Right hindlimb (tissue), 1 donor: ENCODE results near the gene HOTAIR.

Experiments used
- DNase-seq: peaks from one replicate; pipeline ENCODE4 v3.0.0-alpha.2; 2018

Gene HOTAIR

GRCh38 chr12:53985692-53985993 lies 10.9 kb upstream of the HOTAIR start:
- DNase-seq: no peak

DNA sequence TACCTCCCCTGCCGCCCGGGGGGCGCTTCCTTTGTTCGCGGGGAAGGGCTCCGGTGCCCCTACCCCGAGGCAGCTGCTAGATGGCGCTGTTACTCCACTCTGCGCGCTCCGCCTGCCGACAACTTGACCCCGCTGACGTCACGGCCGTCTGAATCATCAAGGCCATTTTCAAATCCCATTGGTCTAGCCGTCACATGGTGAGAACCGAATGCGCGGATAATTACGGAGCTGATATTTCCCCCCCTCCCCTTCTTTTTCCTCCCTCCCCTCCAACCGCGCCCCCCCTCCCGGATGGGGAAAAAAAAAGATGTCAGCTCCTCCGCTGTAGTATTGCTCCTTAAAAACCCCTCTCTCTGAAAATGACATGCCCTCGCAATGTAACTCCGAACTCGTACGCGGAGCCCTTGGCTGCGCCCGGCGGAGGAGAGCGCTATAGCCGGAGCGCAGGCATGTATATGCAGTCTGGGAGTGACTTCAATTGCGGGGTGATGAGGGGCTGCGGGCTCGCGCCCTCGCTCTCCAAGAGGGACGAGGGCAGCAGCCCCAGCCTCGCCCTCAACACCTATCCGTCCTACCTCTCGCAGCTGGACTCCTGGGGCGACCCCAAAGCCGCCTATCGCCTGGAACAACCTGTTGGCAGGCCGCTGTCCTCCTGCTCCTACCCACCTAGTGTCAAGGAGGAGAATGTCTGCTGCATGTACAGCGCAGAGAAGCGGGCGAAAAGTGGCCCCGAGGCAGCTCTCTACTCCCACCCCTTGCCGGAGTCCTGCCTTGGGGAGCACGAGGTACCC lies 10.3 kb upstream of the HOTAIR start, which contains the start of gene HOXC10:
HOXC10 (plus strand) TSS at position 246 of the 791 bp plus-strand sequence; CDS start at position 360, 114 bp downstream.
- peak; percentile 99 for DNase-seq

DNA sequence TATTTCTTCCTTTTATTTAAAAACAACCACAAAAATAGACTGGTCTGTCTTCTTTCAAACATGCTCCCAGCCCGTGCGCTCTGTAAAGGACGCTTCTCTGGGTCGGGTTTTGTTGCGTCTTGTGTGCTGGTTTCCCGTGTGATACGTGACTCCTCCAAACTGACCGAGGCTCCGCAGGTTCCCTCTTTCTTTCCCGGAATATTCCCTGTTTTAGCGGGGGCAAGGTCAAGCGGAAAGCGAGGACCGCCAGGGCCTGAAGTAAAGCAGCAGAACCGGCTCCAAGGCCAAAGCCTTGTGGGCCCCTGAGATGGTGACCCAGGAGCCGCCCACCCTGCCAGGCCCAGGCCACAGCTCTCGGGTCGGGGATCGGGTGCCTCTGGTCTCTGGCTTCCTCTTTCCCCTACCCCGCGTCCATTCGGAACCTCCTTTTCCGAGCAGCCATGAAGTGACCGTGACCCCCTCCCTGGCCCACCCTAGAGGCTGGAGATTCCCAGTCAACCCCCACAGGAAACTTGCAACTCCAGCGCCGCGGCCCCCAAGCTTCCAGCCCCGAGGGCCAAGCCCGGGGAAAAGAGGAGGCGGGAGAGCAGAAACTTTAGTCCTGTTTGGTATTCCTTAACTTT lies 9.3 kb upstream of the HOTAIR start:
- no peak for DNase-seq

DNA sequence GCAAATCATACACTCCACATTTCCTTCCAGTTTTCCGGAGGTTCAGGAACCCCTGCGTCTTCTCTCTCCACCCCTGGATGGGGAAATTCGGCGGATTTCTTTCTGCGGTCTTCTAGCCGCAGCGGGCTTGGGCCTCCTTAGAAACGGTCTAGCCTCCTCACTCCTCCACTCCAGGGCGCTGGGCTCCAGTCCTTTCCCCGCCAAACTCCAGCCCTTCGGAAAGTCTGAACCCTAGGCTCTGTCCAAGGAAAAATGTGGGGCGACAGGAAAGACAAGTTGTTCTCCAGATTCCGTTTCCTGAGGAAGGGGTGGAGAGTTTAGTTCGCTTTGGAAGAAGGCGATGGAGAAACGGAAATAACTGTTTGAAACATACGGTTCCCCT lies 8.8 kb upstream of the HOTAIR start:
- DNase-seq: no peak

GRCh38 chr12:53982648-53983567 lies 8.2 kb upstream of the HOTAIR start:
- no peak for DNase-seq

DNA sequence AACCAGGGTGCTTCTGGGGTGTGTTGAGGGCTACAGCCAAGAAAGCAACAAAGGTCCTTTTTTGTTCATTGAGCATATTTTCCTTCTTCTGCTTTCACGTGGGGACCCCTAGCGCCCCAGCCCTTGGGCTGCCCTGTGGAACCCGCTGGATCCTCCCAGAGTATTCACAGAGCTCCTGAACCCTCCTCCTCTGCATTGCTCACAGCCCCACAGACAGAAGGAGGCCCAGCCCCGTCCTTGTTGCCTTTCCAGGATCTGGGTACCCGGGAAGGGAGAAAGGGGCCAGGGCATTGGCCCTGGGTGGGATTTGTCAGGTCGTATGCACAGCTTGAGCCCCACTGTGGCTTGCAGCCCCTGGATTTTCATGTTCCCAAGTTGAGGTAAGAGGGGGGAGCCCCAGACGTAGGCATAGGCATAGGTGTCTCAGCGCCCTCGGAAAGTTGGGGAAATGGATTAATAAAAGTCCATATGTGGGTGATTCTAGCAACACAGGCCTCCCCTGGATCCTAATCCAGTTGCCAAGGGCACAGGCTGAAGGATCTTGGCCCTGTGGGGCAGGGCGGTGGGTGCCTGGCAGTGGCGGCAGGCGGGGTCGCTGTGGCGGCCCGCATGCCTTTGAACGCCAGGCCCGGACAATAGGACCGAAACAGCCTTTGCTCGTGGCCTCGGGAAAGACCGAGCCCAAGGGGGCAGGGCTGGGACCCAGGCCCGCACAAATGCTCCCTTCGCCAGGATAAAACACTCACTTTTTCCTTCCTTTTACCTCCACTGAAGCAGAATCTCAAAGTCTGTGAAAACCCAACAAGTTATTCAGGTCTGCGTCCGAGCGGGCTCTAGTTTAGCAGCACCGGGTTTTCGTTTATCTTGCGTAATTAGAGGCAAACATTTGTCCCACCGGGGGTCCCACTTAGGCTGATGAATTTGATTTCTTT lies 7.1 kb upstream of the HOTAIR start:
- DNase-seq: peak; percentile 80

DNA sequence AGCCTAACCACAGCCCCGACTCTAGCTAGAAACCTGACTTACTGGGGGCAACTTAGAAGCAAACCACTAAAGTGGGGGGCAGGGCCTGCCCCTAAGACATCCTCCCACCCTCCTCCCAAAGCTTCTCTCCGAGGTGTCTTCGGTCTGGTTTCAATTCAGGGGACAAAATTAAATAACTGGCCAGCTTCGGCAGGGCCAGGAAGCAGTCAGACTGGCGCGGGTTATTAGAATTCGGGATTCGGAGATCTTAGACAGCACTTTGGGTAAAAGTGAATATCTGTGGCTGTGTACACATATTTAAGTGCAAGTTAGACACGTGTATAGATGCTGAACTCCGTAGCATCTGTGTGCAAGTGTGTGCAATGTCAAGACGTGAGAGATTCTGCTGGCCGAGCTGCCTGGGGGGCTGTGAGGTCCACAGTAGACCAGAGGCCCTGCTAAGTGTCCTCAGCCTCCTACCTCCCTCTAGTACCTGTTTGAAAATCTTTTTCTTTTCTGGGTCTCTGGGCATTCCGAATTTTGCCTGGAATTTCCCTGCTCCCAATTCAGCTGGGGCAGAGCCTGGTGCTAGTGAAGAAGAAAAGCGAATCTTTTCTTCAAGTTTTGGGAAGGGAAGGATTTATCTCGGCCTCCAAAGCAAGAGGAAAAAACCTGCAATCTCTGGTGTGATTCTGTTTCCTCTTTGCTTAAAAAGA lies 6.2 kb upstream of the HOTAIR start:
- peak; percentile 59 for DNase-seq

DNA sequence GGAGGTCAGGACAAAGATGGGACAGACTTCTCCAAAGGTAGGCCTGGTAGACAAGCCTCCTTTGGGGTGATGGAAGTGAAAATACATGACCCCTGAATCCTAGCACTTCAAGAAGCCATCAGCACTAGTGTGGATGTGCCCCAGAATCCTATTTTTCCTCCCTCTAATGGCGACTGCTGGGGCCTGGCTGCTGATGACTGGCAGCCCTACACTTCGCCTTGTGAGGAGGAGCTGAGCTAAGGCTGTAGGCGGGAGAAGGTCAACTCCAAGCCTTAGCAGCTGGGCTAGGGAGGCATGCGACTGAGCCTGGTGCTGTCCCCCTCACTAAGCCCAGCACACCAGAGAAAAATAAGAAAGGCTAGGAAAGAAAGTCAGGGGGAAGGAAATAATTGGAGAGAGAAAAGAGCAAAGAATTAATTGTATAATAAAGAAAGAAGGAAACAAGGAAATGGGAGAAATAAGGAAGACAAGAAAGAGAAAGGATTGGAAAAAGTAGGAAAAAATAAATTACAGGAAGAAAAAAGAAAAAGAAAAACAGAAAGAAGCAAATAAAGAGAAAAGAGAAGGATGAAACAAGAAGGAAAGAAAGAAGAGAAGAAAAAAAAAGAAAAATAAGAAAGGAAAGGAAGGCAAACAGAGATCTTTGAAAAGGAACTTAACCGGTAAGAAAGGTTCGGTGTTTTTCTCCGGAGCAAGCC lies 5.5 kb upstream of the HOTAIR start:
- DNase-seq: peak; percentile 71

- peak; percentile 62 for DNase-seq
Measured at GRCh38 chr12:53978477-53979356, 4.0 kb upstream of the HOTAIR start.

DNA sequence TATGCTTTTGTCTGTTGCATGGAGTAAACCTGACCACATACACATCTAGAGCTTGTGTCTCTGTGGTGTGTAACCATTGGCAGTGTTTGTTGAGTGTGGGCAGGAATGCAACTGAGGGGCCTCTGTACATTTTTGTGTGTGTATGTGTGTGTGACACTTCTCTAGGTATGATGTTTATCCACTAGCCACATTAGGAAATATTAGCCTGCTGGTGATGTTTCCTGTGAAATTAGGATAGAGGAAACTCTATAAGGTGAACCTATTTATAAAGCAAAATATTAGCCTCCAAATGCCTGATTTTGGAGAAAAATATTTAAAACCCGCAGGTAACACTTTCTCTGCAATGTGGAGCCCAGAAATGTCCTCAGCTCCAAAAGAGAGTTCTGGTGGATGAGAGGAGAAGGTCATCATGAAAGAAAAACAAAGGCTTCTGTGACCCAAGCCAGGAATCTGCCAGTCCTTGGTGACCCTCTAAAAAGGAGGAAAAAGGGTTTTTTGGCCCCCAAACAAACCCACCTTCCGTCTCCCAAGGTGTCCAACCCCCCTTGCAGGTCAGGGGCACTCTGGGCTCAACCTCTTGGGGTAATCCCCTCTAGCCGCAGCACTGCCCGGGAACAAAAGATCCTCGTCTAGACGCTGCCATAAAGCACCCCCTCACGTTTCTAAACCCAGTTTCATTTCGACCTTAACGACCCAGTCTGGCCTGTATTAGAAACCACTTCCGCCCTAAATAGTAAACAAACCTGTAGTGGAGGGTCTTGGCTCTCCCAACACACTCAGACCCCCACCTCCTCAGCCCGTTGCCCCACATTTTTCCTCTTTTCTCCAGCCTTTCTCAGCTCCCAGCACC lies 3.1 kb upstream of the HOTAIR start:
- no peak for DNase-seq

- no peak for DNase-seq
Measured at GRCh38 chr12:53976823-53977595, 2.3 kb upstream of the HOTAIR start.

DNA sequence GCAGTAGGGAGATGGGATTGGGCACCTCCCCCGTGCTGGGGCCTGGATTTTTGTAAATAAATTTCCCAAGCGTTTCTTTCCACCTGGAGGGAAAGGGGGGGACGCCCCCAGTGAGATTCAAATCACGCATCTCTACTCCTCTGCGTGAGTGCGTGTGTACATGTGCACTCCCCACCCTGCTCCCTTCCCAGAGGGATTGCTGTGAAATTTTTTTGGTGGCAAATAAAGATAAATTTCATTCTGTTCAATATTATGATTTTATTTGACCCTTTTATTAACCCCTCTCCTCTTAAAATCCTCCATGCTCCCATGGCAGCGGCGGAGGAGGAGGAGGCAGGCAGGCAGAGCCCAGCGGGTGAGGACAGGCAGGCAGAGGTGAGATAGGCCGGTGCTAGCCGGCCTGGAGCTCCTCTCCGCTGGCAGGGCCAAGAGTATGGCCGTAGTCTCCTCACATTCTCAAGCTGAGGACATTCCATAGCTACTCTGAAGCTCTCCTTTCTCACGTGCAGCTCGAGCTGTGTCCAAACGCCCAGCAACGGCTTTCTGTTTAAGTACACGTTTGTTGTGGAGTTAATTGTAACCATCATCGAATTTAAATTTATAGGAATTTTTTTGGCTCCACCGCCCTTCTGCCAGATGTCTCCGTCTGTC lies 1.5 kb upstream of the HOTAIR start:
- peak; percentile 87 for DNase-seq

GRCh38 chr12:53975479-53976152 lies 862 bp upstream of the HOTAIR start:
- no peak for DNase-seq

DNA sequence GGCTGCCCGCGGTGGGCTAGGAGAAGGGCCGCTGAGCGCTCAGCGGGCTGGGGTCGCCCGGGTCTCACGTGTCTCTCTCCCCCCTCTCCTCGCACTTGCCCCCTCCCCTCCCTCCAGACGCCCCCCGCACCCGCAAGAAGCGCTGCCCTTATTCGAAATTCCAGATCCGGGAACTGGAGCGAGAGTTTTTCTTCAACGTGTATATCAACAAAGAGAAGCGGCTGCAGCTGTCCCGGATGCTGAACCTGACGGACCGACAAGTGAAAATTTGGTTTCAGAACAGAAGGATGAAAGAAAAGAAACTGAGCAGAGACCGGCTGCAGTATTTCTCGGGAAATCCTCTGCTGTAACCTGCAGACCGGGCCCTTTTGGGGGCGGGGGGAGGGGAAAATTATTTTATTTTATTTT lies 314 bp upstream of the HOTAIR start:
- DNase-seq: peak; percentile 50

GRCh38 chr12:53973236-53974042 lies 1.3 kb downstream of the HOTAIR start:
- peak; percentile 81 for DNase-seq

GRCh38 chr12:53972722-53973235 lies 2.0 kb downstream of the HOTAIR start, which contains the start of gene HOXC11:
TSS of gene HOXC11 (plus strand) at chr12:53973126. CDS start at chr12:53973242, 116 bp downstream.
- no peak for DNase-seq
